Tibial nerve (tissue), 4 donors: ENCODE data around the gene SMYD3. TPM values are rescaled to one million over a fixed set of nuclear protein-coding genes. Genes with fewer than 3 reads are reported as not detected.

Source experiments
- DNase-seq, 2 donors: peaks; one replicate each; pipeline ENCODE4 v3.0.0-alpha.2; 2019; ENCODE audit warnings: low spot score in 2 of 2
- H3K27ac ChIP-seq, 4 donors: fragments of 200-600 bp; sonication (generic) in 3 of 4; one replicate each; pipeline ENCODE4 v1.5.1; 2017 to 2019; ENCODE audit warnings: mild to moderate bottlenecking in 1 of 4
- H3K27me3 ChIP-seq, 2 donors: fragments of 200-600 bp; sonication (generic) in 1 of 2; one replicate each; pipeline versions ENCODE4 v1.5.1 to v1.6.0; 2017 to 2019
- H3K36me3 ChIP-seq, 3 donors: fragments of 200-600 bp; sonication (generic); one replicate each; pipeline ENCODE4 v1.5.1; 2018 to 2019
- H3K4me1 ChIP-seq, 4 donors: fragments of 200-600 bp; sonication (generic) in 3 of 4; one replicate each; pipeline ENCODE4 v1.5.1; 2017 to 2019
- H3K4me3 ChIP-seq, 4 donors: fragments of 200-600 bp; sonication (generic) in 3 of 4; one replicate each; pipeline ENCODE4 v1.5.1; 2017 to 2019; ENCODE audit warnings: mild to moderate bottlenecking in 1 of 4, moderate library complexity in 1 of 4
- H3K9me3 ChIP-seq, 4 donors: fragments of 200-600 bp; sonication (generic) in 3 of 4; one replicate each; pipeline ENCODE4 v1.5.1; 2017 to 2019
- EP300 ChIP-seq, 2 donors: sonication (generic); formaldehyde crosslinking; IDR thresholded peaks; one replicate each; pipeline ENCODE4 v1.6.1; 2017; ENCODE audit warnings: antibody characterized with exemption in 2 of 2, mild to moderate bottlenecking in 1 of 2
- POLR2A ChIP-seq, 2 donors: fragments of 450-650 bp; IDR thresholded peaks; one replicate each; pipeline ENCODE4 v1.6.1; 2017; ENCODE audit warnings: antibody characterized with exemption in 2 of 2, mild to moderate bottlenecking in 2 of 2, moderate library complexity in 2 of 2
- WGBS, 2 donors: methylation state at CpG; one replicate each; pipeline ENCODE4 v1.1.5; 2018; 5-methylcytosine and 5-hydroxymethylcytosine counted together
- total RNA-seq, 4 donors: library from RNA; depleted of rRNA; stranded (reverse); fragments of >200 nt; gene quantifications; one replicate each; pipeline ENCODE4 v1.1.0, GENCODE V29; 2016
- TF ChIP-seq, protein P1 (sequence below), 5 experiments: fragments of 200-600 bp in 3 of 5; fragments of 450-650 bp in 2 of 5; sonication (generic) in 3 of 5; IDR thresholded peaks; one replicate each; pipeline ENCODE4 v1.5.1; 2016 to 2019; ENCODE audit warnings: antibody characterized with exemption in 5 of 5, mild to moderate bottlenecking in 3 of 5, moderate library complexity in 2 of 5

The SMYD3 gene
- total RNA-seq, 4 donors from 2014 or later, result 22.2 to 30.3 (median 27.0) TPM

DNA sequence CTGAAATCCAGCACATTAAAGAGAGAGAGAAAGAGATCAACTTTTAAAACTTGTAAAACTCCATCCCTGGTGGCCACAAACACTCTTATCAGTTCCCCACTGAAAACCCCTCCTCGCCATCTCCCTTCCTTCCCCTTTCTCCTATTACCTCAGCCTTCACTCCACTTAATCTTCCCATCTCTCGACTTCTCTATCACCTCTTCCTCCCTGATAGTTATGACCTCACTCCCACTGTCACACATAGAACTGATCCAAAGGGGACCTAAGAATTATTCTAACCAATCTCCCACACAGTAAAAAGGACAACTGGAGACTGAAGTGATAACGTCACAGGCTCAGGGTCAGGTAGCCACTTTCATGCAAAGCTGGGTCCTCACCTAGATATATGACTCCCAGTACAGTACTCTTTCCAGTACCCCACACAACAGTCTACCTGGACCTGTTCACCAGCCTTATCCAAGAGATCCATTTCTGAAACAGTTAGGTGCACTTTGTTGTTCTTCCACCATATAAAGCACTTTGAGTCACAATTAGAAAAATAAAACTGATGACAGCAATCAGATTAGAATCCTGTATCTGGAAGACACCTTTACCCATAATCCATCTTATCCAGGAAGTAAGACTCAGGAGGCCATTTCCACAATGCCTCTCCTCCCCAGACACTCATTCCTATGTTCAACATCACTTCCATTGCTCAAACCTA, 324.8 kb downstream of the SMYD3 start:
- no peak for DNase-seq
- no peaks in the 10 kb centered on the region for H3K27me3 ChIP-seq
- no peaks in the 10 kb centered on the region for H3K4me1 ChIP-seq
- TF ChIP-seq, protein P1, sequence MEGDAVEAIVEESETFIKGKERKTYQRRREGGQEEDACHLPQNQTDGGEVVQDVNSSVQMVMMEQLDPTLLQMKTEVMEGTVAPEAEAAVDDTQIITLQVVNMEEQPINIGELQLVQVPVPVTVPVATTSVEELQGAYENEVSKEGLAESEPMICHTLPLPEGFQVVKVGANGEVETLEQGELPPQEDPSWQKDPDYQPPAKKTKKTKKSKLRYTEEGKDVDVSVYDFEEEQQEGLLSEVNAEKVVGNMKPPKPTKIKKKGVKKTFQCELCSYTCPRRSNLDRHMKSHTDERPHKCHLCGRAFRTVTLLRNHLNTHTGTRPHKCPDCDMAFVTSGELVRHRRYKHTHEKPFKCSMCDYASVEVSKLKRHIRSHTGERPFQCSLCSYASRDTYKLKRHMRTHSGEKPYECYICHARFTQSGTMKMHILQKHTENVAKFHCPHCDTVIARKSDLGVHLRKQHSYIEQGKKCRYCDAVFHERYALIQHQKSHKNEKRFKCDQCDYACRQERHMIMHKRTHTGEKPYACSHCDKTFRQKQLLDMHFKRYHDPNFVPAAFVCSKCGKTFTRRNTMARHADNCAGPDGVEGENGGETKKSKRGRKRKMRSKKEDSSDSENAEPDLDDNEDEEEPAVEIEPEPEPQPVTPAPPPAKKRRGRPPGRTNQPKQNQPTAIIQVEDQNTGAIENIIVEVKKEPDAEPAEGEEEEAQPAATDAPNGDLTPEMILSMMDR (IDR thresholded peaks at IDR 0.05), result no peak
- TF ChIP-seq EP300 (IDR thresholded peaks at IDR 0.05) (no peak), POLR2A (IDR thresholded peaks at IDR 0.05) (no peak)
- no peak overlapping the region for H3K4me3 ChIP-seq
- H3K9me3 ChIP-seq, result no peaks in the 10 kb centered on the region
- 74% methylated on average over 3 of the region's 3 CpGs for WGBS, 2 donors
- H3K27ac ChIP-seq, result no peak overlapping the region
- no peaks in the 10 kb centered on the region for H3K36me3 ChIP-seq

DNA sequence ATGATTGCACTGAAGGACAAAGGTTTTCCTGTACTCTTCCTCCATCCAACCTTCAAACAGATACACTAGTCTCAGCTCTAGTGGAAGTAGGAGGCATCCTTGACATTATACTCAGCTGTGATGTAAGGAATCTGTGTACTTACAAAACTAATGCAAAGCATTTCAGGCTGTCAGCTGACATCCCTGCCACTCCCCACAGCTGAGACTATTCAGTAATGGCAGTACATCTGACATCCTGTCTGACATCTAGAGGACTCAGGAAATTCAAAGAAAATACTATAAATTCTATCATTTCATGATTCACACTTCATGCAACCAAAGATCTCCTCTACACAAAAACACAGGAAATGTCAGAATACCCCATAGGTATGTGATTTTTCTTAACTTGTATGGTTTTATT, 325.8 kb downstream of the SMYD3 start:
- Histone ChIP-seq H3K27ac (no peak overlapping the region), H3K27me3 (no peaks in the 10 kb centered on the region), H3K9me3 (no peaks in the 10 kb centered on the region), H3K4me3 (no peak overlapping the region), H3K4me1 (no peaks in the 10 kb centered on the region), H3K36me3 (no peaks in the 10 kb centered on the region)
- DNase-seq, result no peak
- TF ChIP-seq POLR2A (IDR thresholded peaks at IDR 0.05) (no peak), EP300 (IDR thresholded peaks at IDR 0.05) (no peak)
- TF ChIP-seq, protein P1 (IDR thresholded peaks at IDR 0.05), result no peak

DNA sequence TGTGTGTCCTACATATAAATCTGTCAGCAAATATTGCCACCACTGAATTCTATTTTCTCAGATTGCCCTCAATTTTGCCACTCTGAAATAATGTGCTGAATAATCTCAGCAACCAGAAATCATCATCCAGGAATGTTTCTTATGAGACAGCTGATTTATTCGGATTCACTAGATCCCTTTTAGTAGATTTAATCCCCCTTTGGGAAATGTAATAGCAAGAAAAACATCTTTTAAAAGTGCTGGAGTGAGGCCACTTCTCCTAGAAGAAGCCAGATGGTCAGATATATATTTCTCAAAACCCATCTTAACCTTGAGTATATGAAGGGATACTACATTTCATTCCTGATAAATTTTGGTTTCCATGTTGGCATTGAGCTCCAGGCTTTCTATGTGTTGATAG, 327.7 kb downstream of the SMYD3 start:
- Histone ChIP-seq H3K9me3 (no peaks in the 10 kb centered on the region), H3K4me3 (no peak overlapping the region), H3K27me3 (no peaks in the 10 kb centered on the region), H3K4me1 (no peaks in the 10 kb centered on the region), H3K27ac (no peak overlapping the region), H3K36me3 (no peaks in the 10 kb centered on the region)
- TF ChIP-seq, protein P1 (IDR thresholded peaks at IDR 0.05), result no peak
- TF ChIP-seq EP300 (IDR thresholded peaks at IDR 0.05), result no peak
- TF ChIP-seq POLR2A (IDR thresholded peaks at IDR 0.05), result no peak
- 61 to 64% methylated on average over 1 of the region's 1 CpG for WGBS, 2 donors
- no peak for DNase-seq

DNA sequence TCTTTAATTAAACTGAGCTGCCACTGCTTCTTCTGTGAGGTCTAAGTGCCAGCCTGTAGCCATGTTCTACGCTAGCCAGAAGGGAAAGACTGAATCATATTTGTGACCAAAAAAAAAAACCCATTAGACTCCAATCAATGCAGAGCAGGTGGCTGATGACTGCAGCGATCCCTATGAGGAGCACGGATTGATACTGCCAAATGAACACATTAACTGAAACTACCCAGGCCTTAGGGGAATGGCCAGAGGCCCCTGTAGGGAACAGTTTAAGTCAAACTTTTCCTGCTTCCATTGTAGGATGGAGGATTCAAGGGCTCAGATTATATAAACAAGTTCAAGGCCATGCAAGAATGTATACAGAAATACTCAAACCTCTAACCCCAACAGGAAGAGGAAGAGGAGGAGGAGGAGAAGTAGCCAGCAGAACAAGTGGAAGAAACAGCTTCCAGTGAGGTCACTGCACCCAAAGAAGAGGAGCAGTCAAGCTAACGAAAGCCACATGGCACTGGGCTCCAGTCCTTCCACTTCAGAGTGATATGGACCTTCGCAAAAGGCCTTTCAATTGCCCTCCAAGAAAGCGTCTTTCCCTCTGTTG, 328.3 kb downstream of the SMYD3 start:
- no peak for DNase-seq
- Histone ChIP-seq H3K36me3 (no peaks in the 10 kb centered on the region), H3K27ac (no peak overlapping the region), H3K4me3 (no peak overlapping the region), H3K4me1 (no peaks in the 10 kb centered on the region), H3K27me3 (no peaks in the 10 kb centered on the region), H3K9me3 (no peaks in the 10 kb centered on the region)
- TF ChIP-seq, protein P1 (IDR thresholded peaks at IDR 0.05), result no peak
- no peak for TF ChIP-seq POLR2A (IDR thresholded peaks at IDR 0.05)
- TF ChIP-seq EP300 (IDR thresholded peaks at IDR 0.05), result no peak
- WGBS, 2 donors, result 82 to 86% methylated on average over 6 of the region's 6 CpGs

DNA sequence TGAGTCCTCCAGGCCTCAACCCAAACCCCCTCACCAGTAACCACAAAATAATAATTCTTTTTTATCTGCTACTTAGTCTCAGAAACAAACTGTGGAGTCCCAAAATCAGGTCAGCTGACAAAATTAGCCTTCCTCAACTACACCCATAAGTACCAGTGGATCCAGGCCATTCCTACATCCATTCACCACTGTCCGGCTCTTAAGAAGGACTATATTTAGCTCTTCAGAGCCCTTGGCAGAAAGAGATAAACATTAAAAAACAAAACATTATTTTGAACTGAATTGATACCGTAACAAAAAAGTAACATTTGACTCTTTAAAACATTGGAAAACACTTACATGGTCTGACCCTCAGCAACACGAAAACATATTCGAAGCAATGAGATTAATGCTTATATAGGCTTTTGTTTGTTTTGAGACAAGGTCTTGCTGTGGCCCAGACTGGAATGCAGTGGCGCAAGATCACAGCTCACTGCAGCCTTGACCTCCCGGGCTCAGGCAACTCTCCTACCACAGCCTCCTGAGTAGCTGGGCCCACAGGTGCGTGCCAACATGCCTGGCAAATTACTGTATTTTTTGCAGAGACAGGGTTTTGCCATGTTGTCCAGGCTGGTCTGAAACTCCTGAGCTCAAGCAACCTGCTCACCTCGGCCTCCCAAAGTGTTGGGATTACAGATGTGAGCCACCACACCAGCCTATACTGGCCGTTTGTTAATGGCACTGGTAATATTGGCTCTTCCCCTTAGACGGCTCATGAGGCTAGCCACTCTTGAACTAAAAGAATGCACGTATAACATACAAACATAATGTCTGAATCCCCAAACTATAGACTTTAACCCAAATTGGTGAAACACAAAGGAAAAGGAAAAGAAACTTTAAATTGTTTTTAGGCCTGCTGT, 330.7 kb downstream of the SMYD3 start:
- Histone ChIP-seq H3K4me3 (no peak overlapping the region), H3K27ac (no peak overlapping the region), H3K36me3 (no peaks in the 10 kb centered on the region), H3K9me3 (no peaks in the 10 kb centered on the region), H3K4me1 (no peaks in the 10 kb centered on the region), H3K27me3 (no peaks in the 10 kb centered on the region)
- TF ChIP-seq POLR2A (IDR thresholded peaks at IDR 0.05) (no peak), EP300 (IDR thresholded peaks at IDR 0.05) (no peak)
- TF ChIP-seq, protein P1 (IDR thresholded peaks at IDR 0.05), result no peak
- 84 to 87% methylated on average over 11 of the region's 11 CpGs for WGBS, 2 donors
- no peak for DNase-seq
